Fibroblast of lung (primary cell): ENCODE measurements around the gene ALPP. TPM values are rescaled to one million over a fixed set of nuclear protein-coding genes. Genes with fewer than 3 reads are reported as not detected.

Source experiments
- polyA plus RNA-seq, 2 donors: library from polyadenylated mRNA; depleted of rRNA in 1 of 2; stranded (reverse) in 1 of 2; unstranded in 1 of 2; fragments of >200 nt; gene quantifications; 2 replicates each; pipeline ENCODE4 v1.2.1, GENCODE V29; 2011 to 2012; ENCODE audit warnings: missing spikeins in 1 of 2
- total RNA-seq: library from RNA; depleted of rRNA; stranded (reverse); fragments of >200 nt; gene quantifications from 2 replicates; pipeline ENCODE4 v1.2.1, GENCODE V29; 2014

The ALPP gene
- total and polyA plus RNA-seq, 2 donors (not counting 1 experiment from before 2014, with no cell fraction given), result not detected

Other genes starting within 250 kb of the ALPP start
- gene ALPG, start 28.1 kb downstream of the ALPP start, total RNA-seq, result not detected in 2 replicates
- not detected in 2 replicates for gene ALPG, start 28.1 kb downstream of the ALPP start, polyA plus RNA-seq
- not detected in 2 replicates for gene ALPI, start 77.4 kb downstream of the ALPP start, total RNA-seq
- gene ALPI, start 77.4 kb downstream of the ALPP start, polyA plus RNA-seq, result not detected in 2 replicates
- not detected in 2 replicates for gene ECEL1, start 109.1 kb downstream of the ALPP start, total RNA-seq
- gene ECEL1, start 109.1 kb downstream of the ALPP start, polyA plus RNA-seq, result not detected in 2 replicates
- not detected in 2 replicates for gene PRSS56, start 141.6 kb downstream of the ALPP start, total RNA-seq
- not detected in 2 replicates for gene PRSS56, start 141.6 kb downstream of the ALPP start, polyA plus RNA-seq
- gene CHRND, start 147.4 kb downstream of the ALPP start, total RNA-seq, result not detected in 2 replicates
- gene CHRND, start 147.4 kb downstream of the ALPP start, polyA plus RNA-seq, result not detected in 2 replicates
- not detected in 2 replicates for gene CHRNG, start 160.9 kb downstream of the ALPP start, total RNA-seq
- gene CHRNG, start 160.9 kb downstream of the ALPP start, polyA plus RNA-seq, result not detected in 2 replicates
- 2.1 and 4.0 TPM in 2 replicates for gene TIGD1, start 171.8 kb downstream of the ALPP start, total RNA-seq
- gene TIGD1, start 171.8 kb downstream of the ALPP start, polyA plus RNA-seq, result 2.5 and 3.0 TPM in 2 replicates
- 94.5 and 101 TPM in 2 replicates for gene EIF4E2, start 171.9 kb downstream of the ALPP start, total RNA-seq
- gene EIF4E2, start 171.9 kb downstream of the ALPP start, polyA plus RNA-seq, result 75.3 and 77.6 TPM in 2 replicates